ENCODE results near the gene WDR19.
"Not testable (repeated sequence)": the region's sequence is repeated elsewhere in the genome, so short reads cannot be mapped to it uniquely, and the experiment has no call there.

WDR19 gene

GRCh38 chr4:39181905-39182638 is at the start of gene WDR19:
Gene WDR19, plus strand, starts transcription at chr4:39182529. Its CDS starts 29 bp downstream, at chr4:39182558.
- peak; percentile 98 for DNase-seq

- DNase-seq, result no peak
Measured at GRCh38 chr4:39133623-39134022, 48.7 kb upstream of the WDR19 start.

GRCh38 chr4:39134683-39135306 is 47.5 kb upstream of the WDR19 start:
- DNase-seq, result no peak

- not testable (repeated sequence) for DNase-seq
Measured at GRCh38 chr4:39138227-39138626, 44.1 kb upstream of the WDR19 start.

- no peak for DNase-seq
Measured at GRCh38 chr4:39146211-39146610, 36.1 kb upstream of the WDR19 start.

GRCh38 chr4:39154009-39154408 is 28.3 kb upstream of the WDR19 start:
- no peak for DNase-seq

GRCh38 chr4:39157520-39157919 is 24.8 kb upstream of the WDR19 start:
- no peak for DNase-seq

GRCh38 chr4:39166177-39166576 is 16.2 kb upstream of the WDR19 start:
- no peak for DNase-seq

- DNase-seq, result no peak
Measured at GRCh38 chr4:39166669-39167068, 15.7 kb upstream of the WDR19 start.

- DNase-seq, result no peak
Measured at GRCh38 chr4:39169426-39169825, 12.9 kb upstream of the WDR19 start.

- no peak for DNase-seq
Measured at GRCh38 chr4:39170301-39170700, 12.0 kb upstream of the WDR19 start.

GRCh38 chr4:39178706-39179105 is 3.6 kb upstream of the WDR19 start:
- DNase-seq, result no peak

- no peak for DNase-seq
Measured at GRCh38 chr4:39179681-39180080, 2.6 kb upstream of the WDR19 start.

GRCh38 chr4:39180629-39181028 is 1.7 kb upstream of the WDR19 start:
- DNase-seq, result not testable (repeated sequence)

- DNase-seq, result no peak
Measured at GRCh38 chr4:39181520-39181904, 817 bp upstream of the WDR19 start.

GRCh38 chr4:39201963-39202362 is 19.6 kb downstream of the WDR19 start:
- DNase-seq, result no peak

GRCh38 chr4:39204543-39204942 is 22.2 kb downstream of the WDR19 start:
- no peak for DNase-seq

- no peak for DNase-seq
Measured at GRCh38 chr4:39205000-39205399, 22.7 kb downstream of the WDR19 start.

- no peak for DNase-seq
Measured at GRCh38 chr4:39205476-39205875, 23.1 kb downstream of the WDR19 start.

- no peak for DNase-seq
Measured at GRCh38 chr4:39227906-39228305, 45.6 kb downstream of the WDR19 start.

GRCh38 chr4:39228377-39228776 is 46.0 kb downstream of the WDR19 start:
- DNase-seq, result no peak

- no peak for DNase-seq
Measured at GRCh38 chr4:39230462-39230861, 48.1 kb downstream of the WDR19 start.

- no peak for DNase-seq
Measured at GRCh38 chr4:39231660-39232059, 49.3 kb downstream of the WDR19 start.

- DNase-seq, result no peak
Measured at GRCh38 chr4:39232100-39232499, 49.8 kb downstream of the WDR19 start.

- DNase-seq, result no peak
Measured at GRCh38 chr4:39233114-39233513, 50.8 kb downstream of the WDR19 start.
